Ovary (tissue), 3 donors: ENCODE measurements around the gene OR2J1.

Experiments used
- POLR2A ChIP-seq: fragments of 450-650 bp; IDR thresholded peaks from one replicate; pipeline ENCODE4 v1.6.1; 2017; ENCODE audit warnings: antibody characterized with exemption, mild to moderate bottlenecking, moderate library complexity
- TF ChIP-seq, protein P1 (sequence below), 3 donors: fragments of 450-650 bp in 2 of 3; fragments of 200-600 bp in 1 of 3; IDR thresholded peaks; one replicate each; pipeline versions ENCODE4 v1.5.1 to v1.8.0; 2016 to 2022; ENCODE audit warnings: antibody characterized with exemption in 3 of 3, mild to moderate bottlenecking in 1 of 3
- donor health status: DM: no; HTN: no; CAD: no.

- TF ChIP-seq, protein P1, sequence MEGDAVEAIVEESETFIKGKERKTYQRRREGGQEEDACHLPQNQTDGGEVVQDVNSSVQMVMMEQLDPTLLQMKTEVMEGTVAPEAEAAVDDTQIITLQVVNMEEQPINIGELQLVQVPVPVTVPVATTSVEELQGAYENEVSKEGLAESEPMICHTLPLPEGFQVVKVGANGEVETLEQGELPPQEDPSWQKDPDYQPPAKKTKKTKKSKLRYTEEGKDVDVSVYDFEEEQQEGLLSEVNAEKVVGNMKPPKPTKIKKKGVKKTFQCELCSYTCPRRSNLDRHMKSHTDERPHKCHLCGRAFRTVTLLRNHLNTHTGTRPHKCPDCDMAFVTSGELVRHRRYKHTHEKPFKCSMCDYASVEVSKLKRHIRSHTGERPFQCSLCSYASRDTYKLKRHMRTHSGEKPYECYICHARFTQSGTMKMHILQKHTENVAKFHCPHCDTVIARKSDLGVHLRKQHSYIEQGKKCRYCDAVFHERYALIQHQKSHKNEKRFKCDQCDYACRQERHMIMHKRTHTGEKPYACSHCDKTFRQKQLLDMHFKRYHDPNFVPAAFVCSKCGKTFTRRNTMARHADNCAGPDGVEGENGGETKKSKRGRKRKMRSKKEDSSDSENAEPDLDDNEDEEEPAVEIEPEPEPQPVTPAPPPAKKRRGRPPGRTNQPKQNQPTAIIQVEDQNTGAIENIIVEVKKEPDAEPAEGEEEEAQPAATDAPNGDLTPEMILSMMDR (IDR thresholded peaks at IDR 0.05), result no peak
- no peak for TF ChIP-seq POLR2A
These were observed 6.3 kb upstream of the OR2J1 start for GRCh38 chr6:29092957-29093356.
